Esophagus squamous epithelium (tissue), 4 donors: Measurements from ENCODE around the gene NOCT.

Experiments
- POLR2A ChIP-seq, 4 donors: fragments of 450-650 bp; IDR thresholded peaks; one replicate each; pipeline ENCODE4 v1.6.1; 2017; ENCODE audit warnings: antibody characterized with exemption in 4 of 4, mild to moderate bottlenecking in 4 of 4, moderate library complexity in 3 of 4
- TF ChIP-seq, protein P1 (sequence below), 6 experiments: fragments of 450-650 bp in 4 of 6; fragments of 200-600 bp in 2 of 6; sonication (generic) in 2 of 6; IDR thresholded peaks; one replicate each; pipeline ENCODE4 v1.5.1; 2016 to 2019; ENCODE audit warnings: antibody characterized with exemption in 6 of 6, mild to moderate bottlenecking in 4 of 6, moderate library complexity in 4 of 6

GRCh38 chr4:138996090-138996489 is 19.5 kb upstream of the NOCT start:
- TF ChIP-seq, protein P1, sequence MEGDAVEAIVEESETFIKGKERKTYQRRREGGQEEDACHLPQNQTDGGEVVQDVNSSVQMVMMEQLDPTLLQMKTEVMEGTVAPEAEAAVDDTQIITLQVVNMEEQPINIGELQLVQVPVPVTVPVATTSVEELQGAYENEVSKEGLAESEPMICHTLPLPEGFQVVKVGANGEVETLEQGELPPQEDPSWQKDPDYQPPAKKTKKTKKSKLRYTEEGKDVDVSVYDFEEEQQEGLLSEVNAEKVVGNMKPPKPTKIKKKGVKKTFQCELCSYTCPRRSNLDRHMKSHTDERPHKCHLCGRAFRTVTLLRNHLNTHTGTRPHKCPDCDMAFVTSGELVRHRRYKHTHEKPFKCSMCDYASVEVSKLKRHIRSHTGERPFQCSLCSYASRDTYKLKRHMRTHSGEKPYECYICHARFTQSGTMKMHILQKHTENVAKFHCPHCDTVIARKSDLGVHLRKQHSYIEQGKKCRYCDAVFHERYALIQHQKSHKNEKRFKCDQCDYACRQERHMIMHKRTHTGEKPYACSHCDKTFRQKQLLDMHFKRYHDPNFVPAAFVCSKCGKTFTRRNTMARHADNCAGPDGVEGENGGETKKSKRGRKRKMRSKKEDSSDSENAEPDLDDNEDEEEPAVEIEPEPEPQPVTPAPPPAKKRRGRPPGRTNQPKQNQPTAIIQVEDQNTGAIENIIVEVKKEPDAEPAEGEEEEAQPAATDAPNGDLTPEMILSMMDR (IDR thresholded peaks at IDR 0.05), result no peak
- TF ChIP-seq POLR2A (IDR thresholded peaks at IDR 0.05), result no peak
